Measurements from ENCODE around the gene PRPF18. TPM values are rescaled to one million over a fixed set of nuclear protein-coding genes. Genes with fewer than 3 reads are reported as not detected.

The PRPF18 gene
- total RNA-seq, 8 experiments from 2014 or later = 27.3 to 170 (median 34.7) TPM

GRCh38 chr10:13665516-13666262 lies 78.9 kb downstream of the PRPF18 start:
- 90 to 100% (median 93%) methylated on average over 1 to 18 of the region's 20 CpGs; no CpG with 5 or more reads in 3 of the 10 experiments for WGBS, 10 experiments
- Histone ChIP-seq H3K4me3 (no peak overlapping the region), H3K4me1 (replicated peaks in 1 of 2) (no peaks in the 10 kb centered on the region), H3K27ac (no peak overlapping the region)
- in situ Hi-C loops (cut with MboI; ENCODE audit: low pct_unique_long_range_greater_than_20kb in 2 of 9, low sequenced_read_pairs in 9 of 9, unreplicated experiment in 9 of 9) = loop anchor here in 1 of 9 experiments (10.0 kb wide), 1 partner anchor 109 kb away; no protein-coding TSS in a partner anchor
- peak in 1 of 8 experiments; percentile 3 for ATAC-seq (replicated peaks in 6 of 8)

- in situ Hi-C loops (cut with MboI; ENCODE audit: low pct_unique_long_range_greater_than_20kb in 2 of 9, low sequenced_read_pairs in 9 of 9, unreplicated experiment in 9 of 9) = loop anchor here in 1 of 9 experiments (10.0 kb wide), 1 partner anchor 107 kb away; no protein-coding TSS in a partner anchor
- Histone ChIP-seq H3K4me1 (replicated peaks in 1 of 2) (peaks cover 8 to 16% of the 10 kb centered on the region in 2 donors), H3K4me3 (no peak overlapping the region), H3K27ac (no peak overlapping the region)
- no peak for ATAC-seq (replicated peaks in 6 of 8)
- WGBS, 10 experiments = 80 to 100% (median 87%) methylated on average over 1 to 4 of the region's 4 CpGs; no CpG with 5 or more reads in 3 of the 10 experiments
Observed at GRCh38 chr10:13668126-13668525, 81.4 kb downstream of the PRPF18 start.

- Histone ChIP-seq H3K4me3 (no peak overlapping the region), H3K27ac (no peak overlapping the region), H3K4me1 (replicated peaks in 1 of 2) (peaks cover 15 to 21% of the 10 kb centered on the region in 2 donors)
- no peak for ATAC-seq (replicated peaks in 6 of 8)
- WGBS, 10 experiments = 75 to 100% (median 100%) methylated on average over 2 to 6 of the region's 8 CpGs; no CpG with 5 or more reads in 3 of the 10 experiments
- in situ Hi-C loops (cut with MboI; ENCODE audit: low pct_unique_long_range_greater_than_20kb in 2 of 9, low sequenced_read_pairs in 9 of 9, unreplicated experiment in 9 of 9) = loop anchor here in 1 of 9 experiments (10.0 kb wide), 1 partner anchor 105 kb away; no protein-coding TSS in a partner anchor
Observed at GRCh38 chr10:13669182-13669855, 82.6 kb downstream of the PRPF18 start.

DNA sequence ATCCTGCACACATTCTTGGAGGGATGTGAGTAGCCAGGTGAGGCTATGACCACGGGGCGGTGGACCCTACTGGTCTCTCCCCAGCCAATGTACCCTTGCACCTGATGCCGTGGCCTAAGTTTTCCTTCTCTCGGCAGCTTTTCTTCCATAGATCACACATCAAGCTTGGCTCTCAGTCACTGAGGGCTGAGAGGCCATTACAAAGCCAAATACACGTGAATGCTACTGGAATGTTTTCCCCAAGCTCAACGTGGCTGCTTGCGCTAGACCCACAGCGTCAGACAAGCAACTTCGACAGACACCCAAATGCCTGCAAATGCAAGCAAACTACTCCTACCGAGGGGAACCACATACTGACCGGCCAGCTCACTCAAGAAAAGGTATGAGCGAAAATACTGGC lies 83.1 kb downstream of the PRPF18 start:
- WGBS, 10 experiments = 89 to 100% (median 95%) methylated on average over 2 to 10 of the region's 12 CpGs; no CpG with 5 or more reads in 2 of the 10 experiments
- H3K27ac ChIP-seq = no peak overlapping the region
- in situ Hi-C loops (cut with MboI; ENCODE audit: low pct_unique_long_range_greater_than_20kb in 2 of 9, low sequenced_read_pairs in 9 of 9, unreplicated experiment in 9 of 9) = loop anchor here in 2 of 9 experiments (10.0 kb wide), 1 partner anchor 105 kb away; no protein-coding TSS in a partner anchor
- H3K4me1 ChIP-seq (replicated peaks in 1 of 2) = peaks cover 15 to 21% of the 10 kb centered on the region in 2 donors
- no peak for ATAC-seq (replicated peaks in 6 of 8)
- H3K4me3 ChIP-seq = no peak overlapping the region

DNA sequence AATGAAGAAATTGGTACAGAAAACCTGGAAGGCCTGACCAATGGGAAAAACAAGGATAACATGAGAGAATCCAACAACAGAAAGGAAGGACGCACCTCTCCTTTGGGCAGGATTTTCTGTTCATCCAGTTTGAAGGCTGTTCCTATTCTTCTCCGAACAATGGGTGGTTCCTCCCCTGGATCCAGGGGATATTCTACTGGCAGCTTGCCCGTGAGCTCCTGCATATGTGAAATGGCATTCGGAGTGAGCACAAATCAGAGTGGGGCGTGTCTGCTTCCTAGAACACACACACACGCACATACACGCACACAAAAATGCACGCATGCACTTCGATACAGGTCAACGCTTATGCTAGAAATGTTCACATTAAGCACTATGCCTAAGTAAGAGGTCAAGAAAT lies 83.5 kb downstream of the PRPF18 start:
- peak in 1 of 8 experiments; percentile 69 for ATAC-seq (replicated peaks in 6 of 8)
- in situ Hi-C loops (cut with MboI; ENCODE audit: low pct_unique_long_range_greater_than_20kb in 2 of 9, low sequenced_read_pairs in 9 of 9, unreplicated experiment in 9 of 9) = loop anchor here in 1 of 9 experiments (10.0 kb wide), 1 partner anchor 104 kb away; no protein-coding TSS in a partner anchor
- Histone ChIP-seq H3K4me3 (no peak overlapping the region), H3K27ac (no peak overlapping the region), H3K4me1 (replicated peaks in 1 of 2) (peaks cover 15 to 21% of the 10 kb centered on the region in 2 donors)
- WGBS, 10 experiments = 54 to 100% (median 91%) methylated on average over 3 to 10 of the region's 10 CpGs; no CpG with 5 or more reads in 1 of the 10 experiments

GRCh38 chr10:13671904-13672303 lies 85.1 kb downstream of the PRPF18 start:
- ATAC-seq (replicated peaks in 6 of 8) = peak in 2 of 8 experiments; percentile 16 to 27
- H3K27ac ChIP-seq = no peak overlapping the region
- in situ Hi-C loops (cut with MboI; ENCODE audit: low pct_unique_long_range_greater_than_20kb in 2 of 9, low sequenced_read_pairs in 9 of 9, unreplicated experiment in 9 of 9) = loop anchor here in 1 of 9 experiments (10.0 kb wide), 1 partner anchor 103 kb away; no protein-coding TSS in a partner anchor

GRCh38 chr10:13672548-13672947 lies 85.8 kb downstream of the PRPF18 start:
- no peak overlapping the region for H3K4me3 ChIP-seq
- WGBS, 10 experiments = 20 to 100% (median 50%) methylated on average over 1 to 4 of the region's 7 CpGs; no CpG with 5 or more reads in 3 of the 10 experiments
- peak in 5 of 8 experiments; percentile 35 to 56 (median 48) for ATAC-seq (replicated peaks in 6 of 8)
- in situ Hi-C loops (cut with MboI; ENCODE audit: low pct_unique_long_range_greater_than_20kb in 2 of 9, low sequenced_read_pairs in 9 of 9, unreplicated experiment in 9 of 9) = loop anchor here in 1 of 9 experiments (10.0 kb wide), 1 partner anchor 102 kb away; no protein-coding TSS in a partner anchor
- peaks cover 15 to 21% of the 10 kb centered on the region in 2 donors for H3K4me1 ChIP-seq (replicated peaks in 1 of 2)
- H3K27ac ChIP-seq = no peak overlapping the region

More at GRCh38 chr10:13671904-13672303, 85.1 kb downstream of the PRPF18 start:
- Histone ChIP-seq H3K4me3 (no peak overlapping the region), H3K4me1 (replicated peaks in 1 of 2) (peaks cover 15 to 21% of the 10 kb centered on the region in 2 donors)
- WGBS, 10 experiments = 76 to 97% (median 89%) methylated on average over 1 to 8 of the region's 10 CpGs; no CpG with 5 or more reads in 2 of the 10 experiments

DNA sequence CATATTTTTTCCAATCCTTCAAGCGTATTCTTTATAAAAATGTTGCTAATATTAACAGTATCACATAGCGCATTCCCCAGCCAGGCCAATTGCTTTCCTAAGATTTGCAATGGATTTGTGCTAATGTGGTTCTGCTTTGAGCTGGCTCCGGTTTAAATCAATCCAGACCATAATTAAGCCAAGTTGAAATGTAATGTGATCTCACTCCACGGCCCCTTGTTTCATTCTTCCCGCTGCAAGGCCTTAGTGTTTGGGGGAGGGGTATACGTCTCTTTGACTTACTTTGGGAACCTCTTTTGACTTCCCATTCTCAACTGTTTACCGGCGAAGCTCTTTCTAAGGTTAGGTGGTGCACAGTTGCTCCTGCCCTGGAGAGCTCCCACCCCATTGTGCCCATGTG lies 86.4 kb downstream of the PRPF18 start:
- H3K4me1 ChIP-seq (replicated peaks in 1 of 2) = peaks cover 15 to 21% of the 10 kb centered on the region in 2 donors
- no peak overlapping the region for H3K27ac ChIP-seq
- ATAC-seq (replicated peaks in 6 of 8) = peak in 5 of 8 experiments; percentile 45 to 78 (median 74)
- H3K4me3 ChIP-seq = no peak overlapping the region
- WGBS, 10 experiments = 36 to 100% (median 68%) methylated on average over 1 to 6 of the region's 8 CpGs; no CpG with 5 or more reads in 1 of the 10 experiments
- in situ Hi-C loops (cut with MboI; ENCODE audit: low pct_unique_long_range_greater_than_20kb in 2 of 9, low sequenced_read_pairs in 9 of 9, unreplicated experiment in 9 of 9) = loop anchor here in 1 of 9 experiments (10.0 kb wide), 1 partner anchor 102 kb away; no protein-coding TSS in a partner anchor

DNA sequence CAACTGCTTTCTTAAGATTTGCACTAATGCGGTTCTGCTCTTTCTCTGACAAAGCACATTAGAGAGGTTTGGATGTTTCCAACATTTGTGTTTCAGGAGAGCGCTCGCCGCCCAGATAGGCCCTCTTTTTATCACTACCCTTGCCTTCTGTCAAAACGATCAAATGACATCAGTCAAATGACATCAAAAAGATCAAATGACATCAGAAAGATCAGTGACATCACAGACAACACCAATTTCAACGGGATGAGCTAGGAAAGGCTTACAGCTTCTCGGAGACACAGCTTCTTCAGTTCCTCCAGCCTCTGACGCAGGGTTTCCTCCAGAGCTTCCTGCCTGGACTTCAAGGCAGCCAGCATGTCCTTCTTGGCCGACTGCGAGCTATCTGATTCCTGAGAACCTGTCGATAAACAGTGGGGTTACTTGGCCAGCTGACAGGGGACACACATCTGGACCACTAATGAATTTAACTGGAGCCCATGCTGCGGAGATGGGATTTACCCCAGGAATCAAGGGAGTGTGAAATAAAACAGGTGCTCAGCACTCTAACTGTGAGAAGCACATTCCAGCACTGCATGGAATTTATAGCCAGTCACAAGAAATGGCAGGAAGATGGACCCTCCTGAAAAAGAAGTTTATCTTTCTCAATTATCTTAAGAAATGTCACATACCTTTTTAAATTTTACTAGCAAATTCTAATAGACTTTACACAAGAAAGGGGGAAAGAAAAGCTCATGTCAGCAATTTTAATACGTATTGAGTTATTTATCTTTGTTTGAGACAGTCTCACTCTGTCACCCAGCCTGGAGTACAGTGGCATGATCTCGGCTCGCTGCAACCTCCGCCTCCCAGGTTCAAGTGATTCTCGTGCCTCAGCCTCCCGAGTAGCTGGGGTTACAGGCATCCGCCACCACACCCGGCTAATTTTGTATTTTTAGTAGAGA lies 88.2 kb downstream of the PRPF18 start:
- ATAC-seq (replicated peaks in 6 of 8) = no peak
- Histone ChIP-seq H3K27ac (no peak overlapping the region), H3K4me3 (no peak overlapping the region), H3K4me1 (replicated peaks in 1 of 2) (peaks cover 15 to 21% of the 10 kb centered on the region in 2 donors)
- WGBS, 10 experiments = 87 to 100% (median 95%) methylated on average over 2 to 18 of the region's 20 CpGs; no CpG with 5 or more reads in 2 of the 10 experiments
- in situ Hi-C loops (cut with MboI; ENCODE audit: low pct_unique_long_range_greater_than_20kb in 2 of 9, low sequenced_read_pairs in 9 of 9, unreplicated experiment in 9 of 9) = loop anchor here in 1 of 9 experiments (10.0 kb wide), 1 partner anchor 100 kb away; no protein-coding TSS in a partner anchor

GRCh38 chr10:13678101-13678843 lies 91.5 kb downstream of the PRPF18 start:
- Histone ChIP-seq H3K27ac (no peak overlapping the region), H3K4me1 (replicated peaks in 1 of 2) (peaks cover 4 to 5% of the 10 kb centered on the region in 2 donors), H3K4me3 (no peak overlapping the region)
- in situ Hi-C loops (cut with MboI; ENCODE audit: low pct_unique_long_range_greater_than_20kb in 2 of 9, low sequenced_read_pairs in 9 of 9, unreplicated experiment in 9 of 9) = loop anchor here in 1 of 9 experiments (10.0 kb wide), 1 partner anchor 97 kb away; no protein-coding TSS in a partner anchor
- no peak for ATAC-seq (replicated peaks in 6 of 8)
- WGBS, 10 experiments = 80 to 100% (median 94%) methylated on average over 3 to 11 of the region's 13 CpGs; no CpG with 5 or more reads in 2 of the 10 experiments
